ENCODE measurements around the gene SESN1.
"Not testable (repeated sequence)": the region's sequence is repeated elsewhere in the genome, so short reads cannot be mapped to it uniquely, and the experiment has no call there.

SESN1 gene

GRCh38 chr6:109109663-109110062, 15.0 kb upstream of the SESN1 start:
- H3K27ac Mint-ChIP-seq = not testable (repeated sequence)

GRCh38 chr6:109105681-109106080, 11.0 kb upstream of the SESN1 start:
- ATAC-seq (replicated peaks) (no peak), DNase-seq (no peak)
- H3K27me3 Mint-ChIP-seq = no peaks in the 10 kb centered on the region
- no peak overlapping the region for H3K27ac Mint-ChIP-seq
- H3K9me3 Mint-ChIP-seq = peaks cover 0 to 2% of the 10 kb centered on the region in 2 donors
- H3K36me3 Mint-ChIP-seq = peaks cover 12 to 16% of the 10 kb centered on the region in 2 donors
- H3K4me1 Mint-ChIP-seq = peaks cover 0 to 1% of the 10 kb centered on the region in 2 donors
- H3K4me3 Mint-ChIP-seq = no peak overlapping the region

More at GRCh38 chr6:109109663-109110062, 15.0 kb upstream of the SESN1 start:
- ATAC-seq (replicated peaks); DNase-seq; H3K4me3 Mint-ChIP-seq; H3K27me3 Mint-ChIP-seq; H3K9me3 Mint-ChIP-seq: not testable (repeated sequence)
- peaks cover 10 to 17% of the 10 kb centered on the region in 2 donors for H3K36me3 Mint-ChIP-seq
- H3K4me1 Mint-ChIP-seq = peaks cover 18 to 22% of the 10 kb centered on the region in 2 donors

- DNase-seq = no peak
- Mint-ChIP-seq H3K4me1 (peaks cover 0 to 1% of the 10 kb centered on the region in 2 donors), H3K27ac (no peak overlapping the region)
Measured at GRCh38 chr6:109104512-109104911, 9.9 kb upstream of the SESN1 start.

GRCh38 chr6:109103942-109104341, 9.3 kb upstream of the SESN1 start:
- Mint-ChIP-seq H3K9me3 (no peaks in the 10 kb centered on the region), H3K4me1 (peaks cover 0 to 3% of the 10 kb centered on the region in 2 donors), H3K4me3 (no peak overlapping the region), H3K36me3 (peaks cover 8 to 12% of the 10 kb centered on the region in 2 donors), H3K27me3 (no peaks in the 10 kb centered on the region), H3K27ac (no peak overlapping the region)
- ATAC-seq (replicated peaks) = no peak
- DNase-seq = no peak

More at GRCh38 chr6:109104512-109104911, 9.9 kb upstream of the SESN1 start:
- no peaks in the 10 kb centered on the region for H3K9me3 Mint-ChIP-seq
- H3K4me3 Mint-ChIP-seq = no peak overlapping the region
- H3K27me3 Mint-ChIP-seq = no peaks in the 10 kb centered on the region
- H3K36me3 Mint-ChIP-seq = peaks cover 8 to 9% of the 10 kb centered on the region in 2 donors
- ATAC-seq (replicated peaks) = no peak

GRCh38 chr6:109102762-109103161, 8.1 kb upstream of the SESN1 start:
- H3K27me3 Mint-ChIP-seq = no peaks in the 10 kb centered on the region
- ATAC-seq (replicated peaks) = no peak
- H3K9me3 Mint-ChIP-seq = no peaks in the 10 kb centered on the region
- H3K4me3 Mint-ChIP-seq = no peak overlapping the region
- peaks cover 10 to 16% of the 10 kb centered on the region in 2 donors for H3K36me3 Mint-ChIP-seq
- no peak for DNase-seq
- peaks cover 3 to 5% of the 10 kb centered on the region in 2 donors for H3K4me1 Mint-ChIP-seq
- H3K27ac Mint-ChIP-seq = no peak overlapping the region

- DNase-seq (no peak), ATAC-seq (replicated peaks) (no peak)
- Mint-ChIP-seq H3K27me3 (no peaks in the 10 kb centered on the region), H3K9me3 (no peaks in the 10 kb centered on the region), H3K36me3 (peaks cover 10 to 16% of the 10 kb centered on the region in 2 donors), H3K4me3 (no peak overlapping the region), H3K27ac (no peak overlapping the region), H3K4me1 (peaks cover 13 to 17% of the 10 kb centered on the region in 2 donors)
Measured at GRCh38 chr6:109097661-109098060, 3.0 kb upstream of the SESN1 start.

GRCh38 chr6:109096208-109096607, 1.6 kb upstream of the SESN1 start:
- Mint-ChIP-seq H3K36me3 (peaks cover 5 to 10% of the 10 kb centered on the region in 2 donors), H3K27me3 (no peaks in the 10 kb centered on the region), H3K4me3 (peak overlapping the region; percentile 92 to 94), H3K9me3 (no peaks in the 10 kb centered on the region), H3K4me1 (peaks cover 19 to 32% of the 10 kb centered on the region in 2 donors), H3K27ac (no peak overlapping the region)
- DNase-seq (no peak), ATAC-seq (replicated peaks) (no peak)

- peaks cover 5 to 10% of the 10 kb centered on the region in 2 donors for H3K36me3 Mint-ChIP-seq
- peak overlapping the region; percentile 92 to 94 for H3K4me3 Mint-ChIP-seq
- H3K9me3 Mint-ChIP-seq = no peaks in the 10 kb centered on the region
- no peaks in the 10 kb centered on the region for H3K27me3 Mint-ChIP-seq
- DNase-seq (no peak), ATAC-seq (replicated peaks) (no peak)
- peaks cover 21 to 33% of the 10 kb centered on the region in 2 donors for H3K4me1 Mint-ChIP-seq
- H3K27ac Mint-ChIP-seq = peak overlapping the region; percentile 100
Measured at GRCh38 chr6:109095835-109096084, 1.1 kb upstream of the SESN1 start.

GRCh38 chr6:109095036-109095834, 589 bp upstream of the SESN1 start, which contains the start of gene CEP57L1:
TSS of gene CEP57L1 (plus strand) at chr6:109095507. CDS start at chr6:109145222, 49,715 bp downstream.
- ATAC-seq (replicated peaks) (peak; percentile 75 to 80), DNase-seq (peak; percentile 97)
- peak within 1 kb of the TSS; percentile 100 for H3K27ac Mint-ChIP-seq
- peaks cover 5 to 10% of the 10 kb centered on the region in 2 donors for H3K36me3 Mint-ChIP-seq
- no peaks in the 10 kb centered on the region for H3K9me3 Mint-ChIP-seq
- peaks cover 24 to 33% of the 10 kb centered on the region in 2 donors for H3K4me1 Mint-ChIP-seq
- H3K27me3 Mint-ChIP-seq = no peaks in the 10 kb centered on the region
- H3K4me3 Mint-ChIP-seq = peak within 1 kb of the TSS; percentile 92 to 94

GRCh38 chr6:109093732-109094415, 772 bp downstream of the SESN1 start:
- ATAC-seq (replicated peaks) (no peak), DNase-seq (no peak)
- H3K4me1 Mint-ChIP-seq = peaks cover 27 to 44% of the 10 kb centered on the region in 2 donors
- peak overlapping the region; percentile 92 to 94 for H3K4me3 Mint-ChIP-seq
- H3K27me3 Mint-ChIP-seq = no peaks in the 10 kb centered on the region
- H3K27ac Mint-ChIP-seq = peak overlapping the region; percentile 74
- no peaks in the 10 kb centered on the region for H3K9me3 Mint-ChIP-seq
- H3K36me3 Mint-ChIP-seq = peaks cover 1 to 3% of the 10 kb centered on the region in 2 donors

GRCh38 chr6:109092074-109092473, 2.6 kb downstream of the SESN1 start:
- Mint-ChIP-seq H3K27me3 (no peaks in the 10 kb centered on the region), H3K9me3 (no peaks in the 10 kb centered on the region), H3K36me3 (peaks cover 0 to 3% of the 10 kb centered on the region in 2 donors), H3K4me3 (peak overlapping the region; percentile 57 to 71), H3K27ac (no peak overlapping the region), H3K4me1 (peaks cover 29 to 45% of the 10 kb centered on the region in 2 donors)
- ATAC-seq (replicated peaks) (no peak), DNase-seq (no peak)

- Mint-ChIP-seq H3K9me3 (no peaks in the 10 kb centered on the region), H3K4me1 (peaks cover 29 to 47% of the 10 kb centered on the region in 2 donors), H3K27me3 (no peaks in the 10 kb centered on the region), H3K36me3 (peaks cover 0 to 3% of the 10 kb centered on the region in 2 donors), H3K27ac (no peak overlapping the region), H3K4me3 (peak overlapping the region in 1 of 2 donors; percentile 71)
- no peak for DNase-seq
- ATAC-seq (replicated peaks) = no peak
Measured at GRCh38 chr6:109091314-109092024, 3.2 kb downstream of the SESN1 start.

- H3K4me3 Mint-ChIP-seq = no peak overlapping the region
- ATAC-seq (replicated peaks) = no peak
- H3K4me1 Mint-ChIP-seq = peaks cover 23 to 39% of the 10 kb centered on the region in 2 donors
- H3K9me3 Mint-ChIP-seq = no peaks in the 10 kb centered on the region
- H3K36me3 Mint-ChIP-seq = peaks cover 0 to 3% of the 10 kb centered on the region in 2 donors
- DNase-seq = no peak
- no peak overlapping the region for H3K27ac Mint-ChIP-seq
- H3K27me3 Mint-ChIP-seq = no peaks in the 10 kb centered on the region
Measured at GRCh38 chr6:109088995-109089394, 5.7 kb downstream of the SESN1 start.

- DNase-seq (no peak), ATAC-seq (replicated peaks) (no peak)
- no peaks in the 10 kb centered on the region for H3K9me3 Mint-ChIP-seq
- no peak overlapping the region for H3K4me3 Mint-ChIP-seq
- H3K27me3 Mint-ChIP-seq = no peaks in the 10 kb centered on the region
- no peak overlapping the region for H3K27ac Mint-ChIP-seq
- H3K4me1 Mint-ChIP-seq = peaks cover 20 to 42% of the 10 kb centered on the region in 2 donors
- peaks cover 0 to 3% of the 10 kb centered on the region in 2 donors for H3K36me3 Mint-ChIP-seq
Measured at GRCh38 chr6:109087661-109088264, 6.9 kb downstream of the SESN1 start.
